Activated naive CD4-positive, alpha-beta T cell treated with anti-CD3 and anti-CD28 coated beads, Interleukin-2, amount 10 ng/mL, durations not matched to agents 7 days and 5 days (primary cell): Measurements from ENCODE around the gene CDH22.

Experiments used
- CTCF ChIA-PET: fragments of 350-600 bp; sonication (Branson Sonifier 250); formaldehyde crosslinking; loops from one replicate; lab custom pipeline; 2021; ENCODE audit warnings: antibody characterized with exemption; lab: Charles Lee
- DNase-seq: peaks from one replicate; pipeline ENCODE4 v3.0.0-alpha.2; 2020
- H3K27ac Mint-ChIP-seq: one replicate; pipeline ENCODE4 v1.8.0; 2021; ENCODE audit warnings: mild to moderate bottlenecking, moderate library complexity, mixed read lengths
- H3K27me3 Mint-ChIP-seq: one replicate; pipeline ENCODE4 v1.8.0; 2021; ENCODE audit warnings: mild to moderate bottlenecking, mixed read lengths
- H3K36me3 Mint-ChIP-seq: one replicate; pipeline ENCODE4 v1.8.0; 2021; ENCODE audit warnings: mixed read lengths
- H3K4me1 Mint-ChIP-seq: one replicate; pipeline ENCODE4 v1.8.0; 2021; ENCODE audit warnings: mixed read lengths
- H3K4me3 Mint-ChIP-seq: one replicate; pipeline ENCODE4 v1.8.0; 2021; ENCODE audit warnings: mild to moderate bottlenecking, moderate library complexity, mixed read lengths
- H3K9me3 Mint-ChIP-seq: one replicate; pipeline ENCODE4 v1.8.0; 2021; ENCODE audit warnings: mixed read lengths

The CDH22 gene

GRCh38 chr20:46350201-46350985 lies 42.1 kb upstream of the CDH22 start:
- H3K27ac Mint-ChIP-seq = peak overlapping the region; percentile 58
- CTCF ChIA-PET = interaction anchor here (1.2 to 3.0 kb wide), 7 partner anchors 9 to 175 kb away, joined by 3 to 23 read pairs (median 6); partner anchors contain the start of gene ELMO2
- no peak overlapping the region for H3K4me3 Mint-ChIP-seq
- H3K36me3 Mint-ChIP-seq = peaks cover 37% of the 10 kb centered on the region
- DNase-seq = no peak
- no peaks in the 10 kb centered on the region for H3K27me3 Mint-ChIP-seq
- H3K9me3 Mint-ChIP-seq = no peaks in the 10 kb centered on the region
- peaks cover 13% of the 10 kb centered on the region for H3K4me1 Mint-ChIP-seq

DNA sequence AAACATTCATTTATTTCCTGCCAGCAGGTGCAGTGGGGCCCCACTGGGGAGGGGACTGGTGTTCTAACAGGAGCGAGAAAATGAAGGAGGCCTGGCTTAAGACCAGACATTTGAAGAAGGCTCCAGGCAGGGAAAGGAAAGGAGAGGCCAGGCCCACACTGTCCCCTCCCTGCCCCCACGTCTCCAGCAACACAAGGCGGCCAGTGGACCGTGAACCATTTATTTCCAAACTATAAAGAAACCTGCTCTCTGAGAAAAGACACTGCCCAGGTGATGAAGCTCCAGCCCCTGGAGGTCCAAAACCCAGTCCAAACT lies 41.4 kb upstream of the CDH22 start:
- H3K4me1 Mint-ChIP-seq = peaks cover 13% of the 10 kb centered on the region
- no peak overlapping the region for H3K4me3 Mint-ChIP-seq
- peaks cover 36% of the 10 kb centered on the region for H3K36me3 Mint-ChIP-seq
- peaks cover 2% of the 10 kb centered on the region for H3K27me3 Mint-ChIP-seq
- no peaks in the 10 kb centered on the region for H3K9me3 Mint-ChIP-seq
- no peak for DNase-seq
- peak overlapping the region; percentile 62 for H3K27ac Mint-ChIP-seq
- CTCF ChIA-PET = interaction anchor here (1.0 to 3.3 kb wide), 12 partner anchors 10 to 218 kb away, joined by 3 to 34 read pairs (median 6); partner anchors contain the start of gene ELMO2

DNA sequence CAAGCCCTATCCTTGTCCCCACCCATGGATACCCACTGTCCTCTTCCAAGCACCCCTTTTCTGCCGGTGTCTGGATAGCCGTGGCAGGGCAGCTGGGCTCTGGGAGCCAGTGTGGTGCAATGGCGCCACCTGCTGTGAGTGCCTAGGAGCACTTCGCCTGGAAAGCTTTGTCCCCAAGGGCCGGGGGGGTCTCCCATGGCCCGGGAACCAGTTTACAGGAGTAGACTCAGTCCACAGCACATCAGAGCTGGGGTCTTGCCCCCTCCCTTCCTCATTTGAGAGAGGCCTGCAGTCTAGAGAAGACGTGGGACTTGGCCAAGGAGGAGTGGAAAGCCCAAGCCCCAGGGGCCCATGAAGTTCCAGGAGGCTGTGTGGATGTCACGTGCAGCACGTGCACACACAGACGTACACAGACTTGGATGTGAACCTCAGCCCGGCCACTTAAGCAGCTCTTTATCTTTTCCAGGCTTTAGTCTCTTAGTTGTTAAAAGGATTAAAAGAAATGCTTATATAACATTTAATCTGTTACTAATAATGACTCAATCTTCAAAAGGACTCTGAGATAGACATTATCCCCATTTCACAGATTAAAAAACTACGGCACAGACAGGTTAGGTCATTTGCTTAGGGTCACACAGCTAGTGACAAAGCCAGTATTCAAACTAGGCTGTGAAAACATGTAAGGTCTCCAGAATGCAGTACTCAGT lies 40.9 kb upstream of the CDH22 start:
- peak; percentile 69 for DNase-seq
- Mint-ChIP-seq H3K27ac (no peak overlapping the region), H3K36me3 (peaks cover 32% of the 10 kb centered on the region), H3K4me3 (no peak overlapping the region), H3K4me1 (peaks cover 13% of the 10 kb centered on the region), H3K9me3 (no peaks in the 10 kb centered on the region), H3K27me3 (peaks cover 7% of the 10 kb centered on the region)
- CTCF ChIA-PET = interaction anchor here (0.8 to 3.3 kb wide), 26 partner anchors 10 to 362 kb away, joined by 3 to 34 read pairs (median 4); partner anchors contain the start of gene ELMO2

DNA sequence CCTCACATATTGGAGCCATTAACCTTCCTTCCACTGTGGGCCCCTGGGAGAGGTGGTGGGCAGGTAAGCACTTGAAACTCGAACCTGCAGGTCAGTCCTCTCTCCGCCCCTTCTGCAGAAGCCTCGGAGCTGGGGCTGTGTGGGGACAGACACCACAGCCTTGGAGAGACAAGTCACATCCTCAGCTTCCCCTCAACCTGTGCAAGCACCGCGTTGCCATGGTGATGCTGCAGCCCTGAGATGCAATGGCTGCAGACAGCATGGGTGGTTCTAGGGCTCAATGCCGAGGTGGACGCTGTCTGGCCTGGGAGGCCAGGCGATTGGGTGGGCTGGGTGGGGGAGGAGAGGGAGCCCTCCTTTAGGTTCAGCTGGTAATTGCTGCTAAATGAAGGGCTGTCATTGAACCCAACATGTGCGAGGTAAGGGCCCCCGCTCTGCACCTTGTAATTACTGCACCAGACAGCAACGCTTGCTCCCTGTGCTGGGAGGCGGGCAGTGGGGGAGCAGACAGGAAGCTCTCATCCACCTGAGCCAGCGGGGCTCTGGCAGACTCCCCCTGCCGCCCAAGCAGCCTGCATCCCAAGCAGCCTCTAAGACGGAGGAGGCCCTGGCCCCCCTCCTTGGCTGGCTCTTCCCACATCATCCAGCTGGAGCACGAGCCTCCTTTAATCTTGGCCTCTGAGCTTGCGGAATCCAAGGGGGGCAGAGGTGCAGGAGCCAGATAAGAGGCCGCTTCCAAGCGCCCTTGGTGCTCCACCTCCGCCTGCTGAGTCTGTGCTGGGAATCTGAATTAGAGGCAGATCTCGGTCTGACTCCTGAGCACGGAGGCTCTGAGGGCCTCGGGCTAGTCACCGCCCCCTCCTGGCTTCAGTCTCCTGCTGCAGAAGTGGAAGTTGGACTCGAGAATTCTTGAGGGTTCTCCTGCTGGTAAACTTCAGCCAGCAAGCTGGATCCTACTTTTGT lies 39.8 kb upstream of the CDH22 start:
- Mint-ChIP-seq H3K27me3 (peaks cover 16% of the 10 kb centered on the region), H3K36me3 (peaks cover 26% of the 10 kb centered on the region), H3K27ac (no peak overlapping the region), H3K4me1 (peaks cover 14% of the 10 kb centered on the region), H3K4me3 (no peak overlapping the region), H3K9me3 (no peaks in the 10 kb centered on the region)
- CTCF ChIA-PET = interaction anchor here (0.8 to 3.3 kb wide), 23 partner anchors 9 to 361 kb away, joined by 3 to 34 read pairs (median 3); partner anchors contain the start of gene ELMO2
- no peak for DNase-seq

- Mint-ChIP-seq H3K4me3 (no peak overlapping the region), H3K36me3 (peaks cover 17% of the 10 kb centered on the region), H3K27me3 (peaks cover 30% of the 10 kb centered on the region), H3K4me1 (peaks cover 17% of the 10 kb centered on the region), H3K27ac (no peak overlapping the region), H3K9me3 (no peaks in the 10 kb centered on the region)
- CTCF ChIA-PET = interaction anchor here (1.0 to 3.3 kb wide), 3 partner anchors 17 to 48 kb away, joined by 3 to 34 read pairs (median 4); no protein-coding TSS in a partner anchor
- DNase-seq = no peak
Measured at GRCh38 chr20:46346770-46347169, 38.5 kb upstream of the CDH22 start.

DNA sequence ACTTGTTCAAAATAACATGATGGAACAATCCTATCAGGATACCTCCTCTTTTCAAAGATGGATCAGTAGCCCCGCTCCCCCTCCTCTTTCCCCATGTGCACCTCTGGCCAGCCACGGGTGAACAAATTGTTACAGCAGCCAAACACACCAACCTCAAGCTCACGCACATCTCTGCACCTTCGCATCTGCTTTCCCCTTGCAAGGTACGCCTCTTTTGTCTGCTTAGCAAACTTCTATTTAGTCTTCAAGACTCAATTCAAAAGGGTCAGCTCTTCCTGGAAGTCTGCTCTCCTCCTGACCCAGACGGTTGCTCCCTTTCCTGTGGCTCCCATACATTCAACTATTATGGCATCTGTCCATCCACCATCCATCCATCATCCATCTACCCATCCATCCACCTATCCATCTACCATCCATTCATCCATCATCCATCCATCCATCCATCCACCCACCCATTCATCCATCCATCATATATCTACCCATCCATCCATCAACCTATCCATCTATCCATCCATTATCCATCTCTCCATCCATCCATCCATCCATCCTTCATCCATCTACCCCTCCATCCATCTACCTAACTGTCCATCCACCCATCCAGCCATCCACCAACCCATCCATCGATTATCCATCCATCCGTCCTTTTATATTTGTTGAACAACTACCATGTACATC lies 36.3 kb upstream of the CDH22 start:
- peaks cover 39% of the 10 kb centered on the region for H3K27me3 Mint-ChIP-seq
- CTCF ChIA-PET = interaction anchor here (0.7 to 1.4 kb wide), 2 partner anchors 11 to 38 kb away, joined by 3 to 4 read pairs; no protein-coding TSS in a partner anchor
- H3K36me3 Mint-ChIP-seq = peaks cover 6% of the 10 kb centered on the region
- no peak overlapping the region for H3K4me3 Mint-ChIP-seq
- peaks cover 11% of the 10 kb centered on the region for H3K4me1 Mint-ChIP-seq
- no peak overlapping the region for H3K27ac Mint-ChIP-seq
- H3K9me3 Mint-ChIP-seq = no peaks in the 10 kb centered on the region
- DNase-seq = no peak

- Mint-ChIP-seq H3K9me3 (no peaks in the 10 kb centered on the region), H3K36me3 (peaks cover 3% of the 10 kb centered on the region), H3K27me3 (peaks cover 46% of the 10 kb centered on the region), H3K4me3 (no peak overlapping the region), H3K27ac (no peak overlapping the region), H3K4me1 (peaks cover 8% of the 10 kb centered on the region)
- no peak for DNase-seq
- CTCF ChIA-PET = interaction anchor here (0.7 kb wide), 1 partner anchor 38 kb away, joined by 3 read pairs; no protein-coding TSS in a partner anchor
Measured at GRCh38 chr20:46343975-46344357, 35.7 kb upstream of the CDH22 start.

GRCh38 chr20:46343348-46343974 lies 35.2 kb upstream of the CDH22 start:
- H3K27ac Mint-ChIP-seq = no peak overlapping the region
- DNase-seq = no peak
- no peak overlapping the region for H3K4me3 Mint-ChIP-seq
- H3K36me3 Mint-ChIP-seq = peaks cover 3% of the 10 kb centered on the region
- peaks cover 8% of the 10 kb centered on the region for H3K4me1 Mint-ChIP-seq
- H3K27me3 Mint-ChIP-seq = peaks cover 48% of the 10 kb centered on the region
- CTCF ChIA-PET = interaction anchor here (0.9 kb wide), 1 partner anchor 38 kb away, joined by 3 read pairs; no protein-coding TSS in a partner anchor
- no peaks in the 10 kb centered on the region for H3K9me3 Mint-ChIP-seq

GRCh38 chr20:46342451-46343347 lies 34.4 kb upstream of the CDH22 start:
- Mint-ChIP-seq H3K9me3 (no peaks in the 10 kb centered on the region), H3K4me3 (peak overlapping the region; percentile 19), H3K36me3 (peaks cover 3% of the 10 kb centered on the region), H3K27me3 (peaks cover 53% of the 10 kb centered on the region), H3K4me1 (peaks cover 8% of the 10 kb centered on the region), H3K27ac (no peak overlapping the region)
- CTCF ChIA-PET = interaction anchor here (0.9 kb wide), 1 partner anchor 37 kb away, joined by 3 read pairs; no protein-coding TSS in a partner anchor
- no peak for DNase-seq

DNA sequence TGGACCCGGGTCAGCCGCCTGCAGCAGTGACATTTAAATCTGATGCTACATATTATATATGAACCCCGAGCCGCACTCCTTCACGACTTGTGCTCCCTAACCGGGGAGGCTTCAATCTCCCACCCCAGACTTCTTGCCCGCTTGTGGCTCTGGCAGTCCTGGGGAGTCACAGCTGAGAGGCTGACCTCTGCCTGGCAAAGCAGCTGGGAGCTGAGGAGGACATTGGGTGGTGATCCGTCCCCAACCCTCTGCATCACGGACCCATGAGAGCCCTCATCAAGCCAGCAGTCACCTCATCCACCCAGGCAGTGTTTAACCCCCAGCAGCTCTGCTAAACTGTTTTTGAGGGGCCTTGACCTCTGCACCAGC lies 33.7 kb upstream of the CDH22 start:
- Mint-ChIP-seq H3K9me3 (no peaks in the 10 kb centered on the region), H3K27me3 (peaks cover 59% of the 10 kb centered on the region), H3K4me3 (no peak overlapping the region), H3K36me3 (peaks cover 2% of the 10 kb centered on the region), H3K27ac (no peak overlapping the region), H3K4me1 (peaks cover 6% of the 10 kb centered on the region)
- CTCF ChIA-PET = no interaction called here
- DNase-seq = no peak

DNA sequence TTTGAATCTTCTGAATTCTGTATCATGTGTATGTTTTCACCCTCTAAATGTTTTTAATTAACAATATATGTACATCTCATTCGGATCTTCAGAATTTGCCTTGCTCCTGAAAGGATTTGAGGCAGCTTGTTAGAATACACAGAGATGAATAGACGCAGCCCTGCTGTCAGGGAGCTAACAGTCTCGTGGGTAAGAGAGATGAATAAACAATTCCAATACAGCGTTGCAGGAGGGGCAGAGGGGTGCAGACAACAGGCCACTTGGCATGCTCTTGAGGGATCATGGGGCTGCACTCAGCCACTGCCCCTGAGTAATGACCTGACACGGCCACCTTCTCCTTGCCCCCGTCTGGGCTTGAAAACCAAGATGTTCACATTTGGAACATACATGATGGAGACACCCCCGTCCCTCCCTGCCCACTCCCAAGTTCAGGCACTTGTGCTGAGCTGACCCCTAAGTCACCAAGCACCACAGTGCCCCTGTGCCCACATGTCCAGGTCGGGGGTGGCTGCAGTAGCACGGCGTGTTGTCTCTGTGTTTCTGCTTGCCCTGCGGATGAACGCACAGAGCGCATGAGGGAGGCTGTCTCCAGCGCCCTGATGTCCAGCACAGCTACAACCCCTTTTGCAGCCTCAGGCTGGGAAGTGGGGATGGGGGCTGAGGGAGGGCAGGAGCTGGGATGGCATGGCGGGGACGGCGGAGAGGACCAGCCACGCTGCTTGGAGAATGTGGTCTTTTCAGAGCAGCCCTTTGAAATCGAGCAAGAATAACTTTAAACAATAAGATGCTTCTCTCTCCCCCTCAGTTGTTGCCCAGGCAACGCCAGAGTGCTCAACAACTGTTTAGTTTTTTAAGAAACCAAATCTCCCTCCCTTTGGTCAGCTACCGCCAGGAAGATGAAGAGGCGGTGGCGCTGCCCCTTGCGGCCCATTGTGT lies 33.0 kb upstream of the CDH22 start:
- Mint-ChIP-seq H3K4me1 (peaks cover 4% of the 10 kb centered on the region), H3K9me3 (no peaks in the 10 kb centered on the region), H3K36me3 (no peaks in the 10 kb centered on the region), H3K27me3 (peaks cover 59% of the 10 kb centered on the region), H3K4me3 (no peak overlapping the region), H3K27ac (no peak overlapping the region)
- CTCF ChIA-PET = no interaction called here
- no peak for DNase-seq
